DMS79 (cell line): ENCODE data around the gene SLC45A3.

Experiments used
- DNase-seq: peaks from one replicate; lab custom pipeline; 2025; lab: John Stamatoyannopoulos, UW

The SLC45A3 gene

DNA sequence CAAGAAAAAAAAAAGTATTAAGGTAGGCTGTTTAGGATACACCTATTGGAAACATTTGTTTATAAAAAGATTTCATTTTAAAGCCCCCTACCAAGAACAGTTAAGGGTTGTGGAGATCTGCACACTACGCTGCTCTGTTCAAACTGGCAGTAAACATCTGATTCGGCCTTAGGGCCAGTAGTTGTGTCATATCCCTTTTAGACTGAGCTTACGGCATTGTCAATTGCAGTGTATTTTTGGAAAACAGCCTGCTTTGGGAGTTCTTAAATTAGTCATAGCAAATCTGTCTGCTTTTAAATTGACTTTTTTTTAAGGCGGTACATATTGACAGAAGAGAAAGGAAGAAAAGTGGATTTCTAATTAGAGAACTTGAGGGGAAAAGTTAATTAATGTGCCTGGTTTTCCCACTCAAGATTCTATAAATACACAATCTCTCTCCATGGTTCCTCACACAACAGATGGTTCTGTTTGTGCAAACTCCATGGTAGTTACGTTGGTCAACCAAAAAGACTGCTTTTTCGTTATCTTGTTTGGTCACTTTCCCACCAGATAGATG is 46.8 kb downstream of the SLC45A3 start:
- DNase-seq: no peak

DNA sequence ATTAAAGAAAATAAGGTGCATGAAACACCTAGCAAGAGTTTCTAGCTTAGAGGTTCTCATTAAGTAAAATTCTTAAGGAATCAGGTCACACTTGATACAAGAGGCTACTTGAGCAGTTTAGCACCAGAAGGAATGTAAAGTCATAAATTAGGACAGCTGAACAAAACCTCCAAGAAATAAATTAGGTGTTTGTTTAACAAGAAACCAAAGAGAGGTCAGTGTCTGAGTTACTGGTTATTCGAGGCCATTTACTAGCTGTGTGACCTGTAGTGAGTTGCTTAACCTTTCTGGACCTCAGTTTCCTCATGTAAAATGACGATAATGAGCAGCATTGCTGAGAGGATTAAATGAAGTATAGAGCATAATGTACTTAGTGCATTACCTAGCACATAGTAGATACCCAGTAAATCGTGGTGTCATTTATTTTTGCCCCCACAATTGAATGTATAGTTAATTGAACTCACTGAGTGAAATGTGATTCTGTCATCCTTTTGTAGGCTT is 47.6 kb downstream of the SLC45A3 start:
- no peak for DNase-seq

DNA sequence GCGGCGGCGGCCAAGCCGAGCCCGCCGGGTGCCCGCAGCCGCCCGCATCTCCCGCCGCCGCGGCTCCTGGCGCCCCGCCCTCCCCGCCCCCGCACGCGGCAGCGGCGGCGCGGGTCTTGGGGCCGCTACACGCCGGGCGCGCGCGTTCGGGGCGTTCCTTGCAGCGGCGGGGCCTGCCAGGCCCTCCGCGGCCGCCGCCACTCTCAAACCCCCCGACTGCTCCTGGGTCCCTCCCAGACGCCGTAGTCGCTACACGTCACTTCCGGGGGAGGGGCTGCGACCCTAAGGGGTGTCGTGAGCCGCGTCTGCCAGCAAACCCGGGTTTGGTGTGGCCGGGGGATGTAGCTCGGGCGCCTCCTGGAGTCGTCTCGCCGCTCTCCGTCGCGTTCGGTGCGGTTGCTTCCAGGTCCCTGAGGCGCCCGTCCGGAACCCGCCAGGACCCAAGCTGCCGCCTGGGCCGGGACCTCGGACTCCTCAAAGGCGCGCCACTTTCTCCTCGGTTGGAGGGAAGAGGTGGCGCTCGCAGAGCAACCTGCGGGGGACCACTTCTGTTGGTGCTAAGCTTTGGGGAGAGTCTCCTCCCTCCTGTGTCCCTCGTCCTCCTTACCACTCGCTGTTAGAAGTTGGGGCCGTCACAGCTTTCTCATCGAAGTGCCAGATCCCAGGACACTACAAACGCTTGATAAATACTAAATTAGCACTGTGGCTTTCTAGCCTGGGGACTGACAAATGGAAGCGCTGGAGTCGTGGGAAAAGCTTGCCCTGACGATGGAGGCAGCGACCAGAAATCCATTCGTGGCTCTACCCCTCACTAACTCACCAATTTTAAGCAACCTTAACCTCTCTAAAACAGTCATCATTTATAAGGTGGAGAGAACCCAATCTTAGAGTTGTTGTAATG is 48.3 kb downstream of the SLC45A3 start, which contains the start of gene ELK4:
Gene ELK4 (minus strand): TSS at position 244 of the 901 bp plus-strand sequence. CDS start 8,129 bp downstream, outside the sequence.
- peak; percentile 95 for DNase-seq

DNA sequence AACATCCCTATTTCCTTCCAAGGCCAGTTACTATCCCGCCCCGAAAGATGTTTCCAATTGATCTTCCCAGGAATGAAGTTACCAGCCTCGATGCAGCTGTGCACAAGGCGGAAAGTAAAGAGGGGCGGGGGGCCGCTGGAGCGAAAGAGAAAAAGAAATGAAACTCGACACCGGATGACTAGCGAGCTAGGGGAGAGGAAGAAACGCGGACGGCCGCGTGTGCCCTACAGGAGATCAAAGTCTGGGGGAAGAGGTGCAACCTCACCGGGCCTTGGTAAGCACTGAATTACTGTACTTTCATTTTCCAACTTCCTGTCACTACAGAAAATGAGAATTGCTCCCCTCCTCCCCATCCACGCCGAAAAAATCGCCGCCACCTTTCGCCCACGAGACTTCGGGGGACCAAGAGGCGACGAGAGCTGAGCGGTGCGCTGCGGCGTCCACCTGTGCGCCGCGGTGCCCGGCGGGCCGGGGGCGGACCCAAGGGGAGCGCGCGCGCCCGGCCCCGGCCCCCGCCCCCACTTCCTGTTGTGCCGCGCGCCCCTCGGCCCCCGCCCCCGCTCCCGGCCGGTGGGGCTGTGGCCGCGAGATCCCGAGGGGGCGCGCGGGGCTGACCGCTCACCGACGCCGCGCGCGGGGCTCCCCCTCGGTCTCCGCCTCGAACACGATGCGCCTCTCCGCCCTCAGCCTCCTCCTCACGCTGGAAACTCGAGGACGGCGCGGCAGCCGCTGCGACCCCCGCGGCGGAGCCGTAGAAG is 49.1 kb downstream of the SLC45A3 start:
- peak; percentile 87 for DNase-seq

DNA sequence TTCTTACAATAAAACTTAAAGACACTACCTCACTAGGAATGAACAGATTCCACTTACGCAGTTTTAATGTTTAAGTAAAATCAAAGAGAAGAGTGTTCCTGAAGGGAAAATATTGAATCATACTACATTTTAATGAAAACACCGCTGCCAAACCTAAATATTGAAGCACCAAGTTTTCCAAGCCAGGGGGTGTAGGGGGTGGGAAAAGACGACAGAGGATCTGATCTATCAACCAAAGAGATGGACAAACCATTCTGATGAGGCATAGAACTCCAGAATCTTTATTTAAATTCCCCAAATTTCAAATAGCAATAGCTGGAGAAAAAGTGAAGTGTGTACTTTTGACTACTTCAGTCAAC is 49.7 kb downstream of the SLC45A3 start:
- no peak for DNase-seq

DNA sequence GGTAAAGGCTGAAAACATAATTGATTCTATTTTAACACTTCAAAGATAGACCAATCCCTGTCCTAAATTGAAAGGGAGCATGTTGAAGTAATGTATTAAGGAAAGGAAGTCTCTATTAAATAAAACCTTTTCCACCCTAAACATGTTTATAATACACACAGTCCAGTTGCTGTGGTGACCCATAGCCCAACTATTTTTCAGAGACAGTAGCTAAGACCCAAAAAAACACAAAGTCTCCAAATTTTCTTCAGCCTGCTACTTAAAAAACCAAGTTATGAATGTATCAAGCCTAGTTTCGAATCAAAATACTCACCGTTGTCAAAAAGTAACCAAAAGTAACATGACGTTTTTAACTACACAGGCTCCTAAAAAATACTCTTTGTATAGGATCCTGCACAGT is 50.1 kb downstream of the SLC45A3 start:
- DNase-seq: no peak

DNA sequence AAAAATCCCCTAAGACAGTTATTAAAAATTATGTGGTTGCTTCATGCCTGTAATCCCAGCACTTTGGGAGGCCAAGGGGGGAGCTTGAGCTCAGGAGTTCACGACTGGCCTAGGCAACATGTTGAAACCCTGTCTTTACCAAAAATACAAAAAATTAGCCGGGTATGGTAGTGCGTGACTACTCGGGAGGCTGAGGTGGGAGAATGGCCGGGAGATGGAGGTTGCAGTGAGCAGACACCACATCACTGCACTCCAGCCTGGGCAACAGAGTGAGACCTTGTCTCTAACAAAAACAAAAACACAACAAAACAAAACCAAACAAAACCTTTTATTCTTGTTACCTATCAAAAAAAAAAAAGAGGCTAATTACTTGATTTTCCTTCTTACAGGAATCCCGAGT is 50.6 kb downstream of the SLC45A3 start:
- no peak for DNase-seq

DNA sequence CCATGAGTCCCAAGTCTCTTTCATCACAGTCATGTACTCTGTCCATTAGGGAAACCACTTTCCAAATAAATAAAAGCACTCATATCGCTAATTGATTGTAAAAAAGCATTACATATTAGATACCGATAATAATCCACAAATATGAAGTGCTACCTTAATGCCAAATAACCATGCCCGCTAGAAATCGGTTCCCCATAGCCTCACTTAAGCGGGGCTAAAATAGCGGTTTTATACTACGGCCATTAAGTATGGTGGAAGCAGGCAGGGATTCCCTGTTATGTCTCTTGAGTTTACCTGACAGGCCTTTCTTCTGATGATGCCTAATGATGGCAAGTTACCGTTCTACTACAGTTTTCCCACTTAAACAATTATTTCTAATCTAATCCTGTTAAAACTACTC is 52.4 kb downstream of the SLC45A3 start:
- DNase-seq: no peak

DNA sequence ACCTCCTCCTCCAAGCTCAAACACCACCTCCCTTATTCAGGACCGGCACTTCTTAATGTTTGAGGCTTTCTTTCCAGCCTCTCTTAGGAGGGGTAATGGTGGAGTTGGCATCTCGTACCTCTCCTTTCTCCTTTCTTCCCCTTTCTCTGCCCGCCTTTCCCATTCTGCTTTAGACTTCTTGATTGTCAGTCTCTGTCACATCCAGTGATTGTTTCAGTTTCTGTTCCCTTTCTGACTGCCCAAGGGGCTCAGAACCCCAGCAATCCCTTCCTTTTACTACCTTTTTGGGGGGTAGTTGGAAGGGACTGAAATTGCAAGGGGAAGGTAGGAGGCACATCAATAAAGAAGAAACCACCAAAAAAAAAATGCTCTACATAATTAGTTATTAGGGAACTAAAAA is 54.1 kb downstream of the SLC45A3 start:
- DNase-seq: no peak

DNA sequence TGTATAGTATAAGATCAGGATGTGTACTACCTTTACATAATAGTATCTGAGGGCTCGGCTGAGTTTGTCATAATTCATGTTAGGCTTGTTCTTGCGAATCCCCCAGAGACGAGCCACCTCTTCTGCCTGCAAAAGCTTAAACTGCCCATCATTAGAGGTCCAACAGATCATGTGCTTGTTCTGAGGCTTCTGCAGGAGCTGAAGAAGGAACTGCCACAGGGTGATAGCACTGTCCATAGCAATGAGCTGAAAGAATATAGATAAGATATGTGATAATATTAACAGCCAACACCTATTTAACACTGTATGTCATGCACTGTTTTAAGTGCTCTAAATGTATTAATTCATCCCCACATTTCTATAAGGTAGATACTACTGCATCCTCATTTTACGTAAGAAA is 56.7 kb downstream of the SLC45A3 start:
- DNase-seq: no peak

DNA sequence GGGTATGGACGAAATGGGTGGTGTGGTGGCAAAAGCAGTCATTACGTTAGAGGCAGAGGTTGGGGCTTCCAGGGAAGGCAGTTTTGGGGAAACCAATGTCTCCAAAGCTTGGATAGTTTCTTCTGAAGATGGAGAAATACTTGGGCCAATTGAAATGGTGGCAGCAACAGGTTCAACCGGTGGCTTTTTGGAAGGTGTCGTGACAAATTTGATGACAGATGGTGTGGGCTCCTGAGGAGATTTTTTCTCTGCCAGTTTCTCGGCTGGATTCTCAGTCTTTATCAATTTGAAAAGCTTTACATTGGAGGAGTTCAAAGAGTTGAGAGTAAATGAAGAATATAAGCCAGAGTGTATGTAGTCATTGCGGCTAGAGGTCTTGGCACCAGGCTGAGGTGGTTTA is 60.0 kb downstream of the SLC45A3 start:
- no peak for DNase-seq

DNA sequence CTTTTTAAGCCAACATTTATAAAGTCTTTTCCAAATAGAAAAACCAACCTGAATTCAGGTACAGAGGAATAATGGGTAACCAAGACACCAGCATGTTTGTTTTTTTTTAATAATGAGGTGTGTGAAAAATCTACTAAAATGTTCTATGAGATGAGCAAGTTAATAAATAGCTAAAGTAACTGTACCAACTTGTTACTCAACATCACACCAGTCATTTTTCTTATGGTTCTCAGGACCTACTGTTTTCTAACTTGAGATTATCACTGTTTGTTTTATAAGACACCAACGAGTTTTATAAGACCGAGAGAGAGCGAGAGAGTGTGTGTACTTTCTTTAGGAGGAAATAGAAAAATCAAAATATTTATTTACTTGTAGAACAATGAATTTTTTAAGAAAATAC is 60.9 kb downstream of the SLC45A3 start:
- DNase-seq: no peak

DNA sequence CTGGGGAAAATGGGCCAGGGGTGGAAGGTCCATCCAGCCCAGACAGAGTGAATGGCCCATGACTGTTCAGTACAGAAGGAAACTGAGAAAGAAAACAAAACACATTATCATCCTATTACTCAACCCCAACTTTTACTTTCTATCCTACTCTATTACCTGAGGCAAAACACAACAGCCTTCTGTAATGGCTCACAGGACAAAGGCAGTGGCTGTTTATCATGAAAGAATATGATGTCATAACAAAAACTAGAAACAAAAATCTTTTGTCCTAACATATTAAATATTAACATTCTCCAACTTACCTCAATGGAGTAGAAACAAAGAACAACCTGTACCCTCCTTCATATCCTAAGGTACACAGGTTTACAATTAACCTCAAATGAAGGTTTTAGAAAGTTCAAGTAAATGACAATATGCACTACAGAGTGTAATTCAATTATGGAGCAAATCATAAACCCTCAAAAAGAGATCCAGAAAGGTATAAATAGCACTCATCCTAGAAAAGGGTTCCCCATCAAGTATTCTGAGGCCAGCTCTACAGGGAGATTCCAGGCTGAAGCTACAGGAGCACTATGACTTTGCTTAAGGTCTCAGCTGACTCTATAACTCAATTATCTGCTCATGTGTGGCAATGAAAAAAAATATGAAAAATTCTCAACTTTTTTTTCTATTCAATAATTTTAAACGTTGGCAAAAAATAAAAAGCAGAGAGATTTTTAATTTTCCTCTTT is 63.6 kb downstream of the SLC45A3 start:
- DNase-seq: no peak

DNA sequence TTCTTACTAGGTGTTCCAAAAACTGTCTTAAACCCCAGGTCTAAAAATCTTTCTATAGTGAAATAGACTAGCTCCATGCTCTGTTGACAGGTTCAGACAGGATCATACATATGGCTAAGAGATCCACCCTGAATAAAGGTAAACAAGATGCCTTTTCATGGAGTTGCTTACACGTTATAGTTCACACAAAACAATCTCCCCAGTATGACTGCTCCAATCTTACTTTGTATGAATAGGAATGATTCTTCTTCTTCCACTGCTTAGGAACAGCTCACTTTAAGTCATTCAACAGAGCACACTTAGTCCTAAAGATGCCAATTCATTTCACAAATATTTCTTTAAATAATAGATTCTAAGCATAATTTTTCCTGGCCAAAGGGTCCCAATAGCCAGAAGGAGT is 64.5 kb downstream of the SLC45A3 start:
- DNase-seq: no peak

DNA sequence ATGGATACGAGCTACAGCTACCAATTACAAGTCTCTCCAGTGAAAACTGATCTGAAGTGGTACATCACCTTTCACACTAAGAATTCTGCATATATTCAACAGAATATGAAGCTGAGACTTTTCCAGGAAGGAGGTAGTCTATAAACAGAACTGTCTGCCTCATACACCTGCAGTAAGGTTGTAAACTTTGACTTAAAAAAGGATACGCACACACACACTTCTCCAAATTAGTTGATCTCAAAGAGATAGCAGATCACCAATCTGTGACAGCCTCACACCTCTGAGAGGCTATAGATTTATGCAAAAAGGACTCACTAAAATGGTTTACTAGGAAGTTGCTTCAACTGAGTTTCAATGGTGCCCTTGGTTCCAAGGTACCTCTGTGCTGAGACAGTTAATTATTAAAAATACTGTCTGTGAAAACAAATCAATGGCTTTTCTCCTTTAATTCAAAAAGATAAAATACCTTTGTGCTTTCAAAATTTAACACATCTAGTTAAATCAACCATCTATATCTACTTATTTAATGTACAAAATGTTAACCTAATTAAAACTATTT is 66.4 kb downstream of the SLC45A3 start:
- no peak for DNase-seq

DNA sequence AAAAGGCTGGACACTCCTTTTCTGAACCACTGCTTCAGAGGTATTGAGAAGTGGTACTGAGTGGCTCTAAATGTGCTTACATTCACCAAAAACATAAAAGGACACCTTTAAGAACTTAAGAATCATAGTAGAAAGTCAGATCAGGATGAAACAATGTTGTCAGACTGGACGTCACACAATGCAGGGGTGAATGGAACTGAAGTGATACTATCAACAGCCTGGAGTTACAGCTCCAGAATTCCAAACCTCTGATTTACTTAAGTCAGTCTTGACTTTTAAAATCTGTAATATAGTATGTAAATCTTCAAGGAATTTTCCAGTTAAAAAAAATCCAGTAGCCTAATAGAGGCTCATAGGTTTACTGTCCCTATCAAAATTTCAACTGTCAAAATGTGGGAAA is 67.8 kb downstream of the SLC45A3 start:
- DNase-seq: no peak

DNA sequence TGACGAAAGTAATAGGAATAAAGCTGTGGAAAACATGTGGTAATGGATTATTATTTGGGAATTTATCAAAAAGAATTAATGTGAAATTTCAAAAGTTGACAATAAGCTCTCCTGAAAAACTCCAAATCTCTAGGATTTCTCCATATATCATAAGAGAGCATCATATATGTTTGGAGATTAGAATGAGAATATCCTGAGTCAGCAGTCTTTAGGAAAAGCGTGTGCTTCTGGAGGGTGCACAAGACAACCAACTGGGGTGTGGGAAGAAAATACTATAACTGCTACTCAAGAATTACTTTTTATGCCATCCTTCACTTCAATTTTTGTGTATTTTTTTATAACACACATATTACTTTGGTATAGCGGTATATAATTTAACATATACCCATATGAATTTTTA is 68.2 kb downstream of the SLC45A3 start:
- DNase-seq: no peak

DNA sequence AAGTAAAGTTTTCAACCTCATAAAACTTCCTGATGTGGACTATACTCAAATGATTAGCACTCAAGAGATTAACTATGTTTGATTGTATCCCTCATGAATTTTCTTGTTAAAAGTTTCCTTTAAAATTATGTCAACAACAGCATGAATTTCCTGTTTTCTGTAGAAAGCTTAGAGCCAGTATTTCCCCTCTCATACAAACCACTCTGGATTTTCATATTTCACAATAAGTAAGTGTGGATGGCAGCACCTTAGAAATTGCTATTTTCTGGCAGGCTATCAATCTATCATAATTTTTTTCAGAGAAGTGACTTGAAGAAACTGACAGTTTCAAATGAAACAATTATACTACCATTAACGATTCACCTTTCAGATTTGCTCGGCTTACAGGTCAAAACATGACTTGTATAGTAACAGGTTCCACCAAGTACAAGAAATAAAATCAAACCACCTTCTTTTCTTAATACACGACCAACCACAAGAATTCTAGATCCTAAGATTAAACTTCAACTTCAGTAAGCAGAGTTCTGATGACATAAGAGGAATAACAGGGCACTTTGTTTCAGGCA is 69.3 kb downstream of the SLC45A3 start:
- no peak for DNase-seq

DNA sequence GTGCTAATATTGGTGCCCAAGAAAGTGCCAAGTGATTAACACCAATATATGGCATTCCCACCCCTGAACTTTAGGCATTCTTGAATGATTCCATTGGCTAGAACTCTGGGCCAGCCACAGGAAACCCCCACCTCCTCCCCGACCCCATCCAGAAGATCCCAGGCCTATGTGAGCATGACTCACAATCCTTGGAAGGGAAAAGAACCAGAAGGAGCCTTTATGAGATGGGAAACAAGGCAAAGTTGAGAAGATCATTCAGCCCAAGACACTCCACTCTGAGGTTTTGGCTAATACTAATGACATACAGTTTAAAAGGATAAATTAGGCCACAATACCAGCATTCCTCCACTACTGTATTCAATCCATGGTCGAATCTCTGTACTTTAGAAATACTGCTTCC is 70.3 kb downstream of the SLC45A3 start:
- no peak for DNase-seq
